Right lobe of liver (tissue), 6 donors: ENCODE results near the gene NFATC1. TPM values are rescaled to one million over a fixed set of nuclear protein-coding genes. Genes with fewer than 3 reads are reported as not detected.

Experiments
- ATAC-seq, 4 donors: fragments of 200-7000 bp; cut with Tn5 transposase; one replicate each; pipeline ENCODE4 v1.9.1; 2020; ENCODE audit warnings: mild to moderate bottlenecking in 4 of 4, moderate library complexity in 4 of 4
- DNase-seq, 3 donors: peaks; one replicate each; pipeline ENCODE4 v3.0.0-alpha.2; 2020
- H3K27ac ChIP-seq, 3 donors: fragments of 200-600 bp; one replicate each; pipeline ENCODE4 v1.8.0; 2022
- H3K27me3 ChIP-seq, 2 donors: fragments of 200-600 bp; one replicate each; pipeline ENCODE4 v1.8.0; 2022
- H3K36me3 ChIP-seq, 4 donors: fragments of 200-600 bp; sonication (generic) in 1 of 4; one replicate each; pipeline versions ENCODE4 v1.5.1 to v1.8.0; 2017 to 2022; ENCODE audit warnings: control low read depth in 1 of 4
- H3K4me1 ChIP-seq, 4 donors: fragments of 200-600 bp; sonication (generic) in 1 of 4; one replicate each; pipeline versions ENCODE4 v1.5.1 to v1.8.0; 2017 to 2022; ENCODE audit warnings: control low read depth in 1 of 4
- H3K4me3 ChIP-seq, 3 donors: fragments of 200-600 bp; one replicate each; pipeline ENCODE4 v1.8.0; 2022
- H3K9me3 ChIP-seq, 4 donors: fragments of 200-600 bp; sonication (generic) in 1 of 4; one replicate each; pipeline versions ENCODE4 v1.5.1 to v1.8.0; 2017 to 2022; ENCODE audit warnings: control low read depth in 1 of 4
- POLR2A ChIP-seq: fragments of 450-650 bp; IDR thresholded peaks from one replicate; pipeline ENCODE4 v1.6.1; 2017; ENCODE audit warnings: antibody characterized with exemption, mild to moderate bottlenecking
- WGBS: methylation state at CpG from one replicate; pipeline ENCODE4 v1.1.6; 2018; ENCODE audit warnings: low coverage, low lambda C conversion rate; ENCODE audit not compliant: insufficient coverage; ENCODE audit errors: missing lambda C conversion rate; 5-methylcytosine and 5-hydroxymethylcytosine counted together
- intact Hi-C, 2 donors: fragments of 100-400 bp; cut with DNase I; formaldehyde crosslinking; loops; one replicate each; pipeline versions ENCODE4 v1.11.2 to v1.14.1; 2022
- total RNA-seq, 6 experiments: library from RNA; depleted of rRNA in 2 of 6; stranded (reverse); fragments of >200 nt in 2 of 6; fragmentation: NEBNext Ultra II Directional in 3 of 6; extraction: Animal tissue kit (Norgen Biotek cat#: 25700) in 3 of 6; gene quantifications; one replicate each; pipeline versions ENCODE4 v1.1.0 to v1.2.4, GENCODE V29; 2016 to 2023
- TF ChIP-seq, protein P1 (sequence below), 4 donors: fragments of 200-600 bp in 3 of 4; fragments of 450-650 bp in 1 of 4; IDR thresholded peaks; one replicate each; pipeline versions ENCODE4 v1.5.1 to v1.8.0; 2016 to 2022; ENCODE audit warnings: antibody characterized with exemption in 4 of 4, mild to moderate bottlenecking in 2 of 4
- donor health status: DM: no; HTN: yes; CAD: no.
- donor health status: DM: no; HTN: no; CAD: no.
- donor health status: DM: no; HTN: no; CAD: no.
- donor health status: DM: no; HTN: yes; CAD: no.
- donor health status: DM: no; HTN: yes; CAD: no.

Gene NFATC1
- total RNA-seq, 6 experiments from 2014 or later: 1.00 to 4.3 (median 2.9) TPM

DNA sequence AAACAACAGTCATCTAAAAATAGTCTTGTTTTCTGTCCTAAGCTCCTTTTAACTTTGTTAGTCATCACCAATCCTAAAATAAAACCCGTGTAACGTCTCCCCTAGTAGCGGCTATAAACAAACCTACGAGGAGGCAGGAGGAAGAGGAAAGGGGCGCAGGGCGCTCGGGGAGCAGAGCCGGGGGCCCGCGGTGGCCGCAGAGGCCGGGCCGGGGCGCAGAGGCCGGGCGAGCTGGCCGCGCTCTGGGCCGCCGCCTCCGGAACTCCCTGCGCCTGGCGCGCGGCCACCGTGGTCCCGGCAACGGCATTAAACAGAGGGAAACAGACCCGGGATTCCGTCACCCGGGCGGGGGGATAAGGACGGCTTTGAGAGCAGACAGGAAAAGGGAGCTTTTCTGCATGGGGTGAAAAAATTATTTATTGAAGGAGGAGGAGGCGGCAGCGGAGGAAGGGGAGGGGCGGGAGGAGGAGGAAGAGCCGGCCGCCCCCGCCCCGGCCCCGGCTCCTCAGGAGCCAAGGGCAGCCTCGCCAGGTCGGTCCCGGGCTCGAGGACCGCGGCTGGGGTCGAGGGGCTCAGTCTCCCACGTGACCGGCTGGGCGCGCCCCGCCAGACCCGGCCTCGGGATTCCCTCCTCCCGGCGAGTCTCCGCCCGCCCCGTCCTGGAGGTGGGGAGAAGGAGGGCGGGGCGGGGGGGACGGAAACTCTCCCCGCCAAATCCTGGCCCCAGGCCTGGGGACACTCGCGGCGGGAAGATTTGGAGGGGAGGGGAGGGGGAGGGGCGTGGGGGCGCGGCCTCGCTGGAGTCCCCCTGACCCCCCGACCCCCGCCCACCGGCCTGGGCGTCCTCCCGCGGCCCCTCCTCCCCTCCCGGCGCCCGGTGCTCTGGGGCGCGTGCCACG lies 1.8 kb upstream of the NFATC1 start:
- H3K4me1 ChIP-seq: peaks cover 0 to 32% (median 11%) of the 10 kb centered on the region in 4 donors
- DNase-seq: peak; percentile 84 to 88 (median 85)
- peaks cover 1 to 9% of the 10 kb centered on the region in 2 donors for H3K27me3 ChIP-seq
- 1% methylated on average over 28 of the region's 83 CpGs for WGBS
- ATAC-seq: peak; percentile 74 to 84 (median 75)
- H3K36me3 ChIP-seq: no peaks in the 10 kb centered on the region
- no peaks in the 10 kb centered on the region for H3K9me3 ChIP-seq
- intact Hi-C loops: no loop called here
- TF ChIP-seq, protein P1, sequence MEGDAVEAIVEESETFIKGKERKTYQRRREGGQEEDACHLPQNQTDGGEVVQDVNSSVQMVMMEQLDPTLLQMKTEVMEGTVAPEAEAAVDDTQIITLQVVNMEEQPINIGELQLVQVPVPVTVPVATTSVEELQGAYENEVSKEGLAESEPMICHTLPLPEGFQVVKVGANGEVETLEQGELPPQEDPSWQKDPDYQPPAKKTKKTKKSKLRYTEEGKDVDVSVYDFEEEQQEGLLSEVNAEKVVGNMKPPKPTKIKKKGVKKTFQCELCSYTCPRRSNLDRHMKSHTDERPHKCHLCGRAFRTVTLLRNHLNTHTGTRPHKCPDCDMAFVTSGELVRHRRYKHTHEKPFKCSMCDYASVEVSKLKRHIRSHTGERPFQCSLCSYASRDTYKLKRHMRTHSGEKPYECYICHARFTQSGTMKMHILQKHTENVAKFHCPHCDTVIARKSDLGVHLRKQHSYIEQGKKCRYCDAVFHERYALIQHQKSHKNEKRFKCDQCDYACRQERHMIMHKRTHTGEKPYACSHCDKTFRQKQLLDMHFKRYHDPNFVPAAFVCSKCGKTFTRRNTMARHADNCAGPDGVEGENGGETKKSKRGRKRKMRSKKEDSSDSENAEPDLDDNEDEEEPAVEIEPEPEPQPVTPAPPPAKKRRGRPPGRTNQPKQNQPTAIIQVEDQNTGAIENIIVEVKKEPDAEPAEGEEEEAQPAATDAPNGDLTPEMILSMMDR (IDR thresholded peaks at IDR 0.05): no peak
- TF ChIP-seq POLR2A: no peak
- H3K4me3 ChIP-seq: peak overlapping the region; percentile 39 to 46 (median 43)
- peak overlapping the region in 2 of 3 donors; percentile 21 to 58 for H3K27ac ChIP-seq

DNA sequence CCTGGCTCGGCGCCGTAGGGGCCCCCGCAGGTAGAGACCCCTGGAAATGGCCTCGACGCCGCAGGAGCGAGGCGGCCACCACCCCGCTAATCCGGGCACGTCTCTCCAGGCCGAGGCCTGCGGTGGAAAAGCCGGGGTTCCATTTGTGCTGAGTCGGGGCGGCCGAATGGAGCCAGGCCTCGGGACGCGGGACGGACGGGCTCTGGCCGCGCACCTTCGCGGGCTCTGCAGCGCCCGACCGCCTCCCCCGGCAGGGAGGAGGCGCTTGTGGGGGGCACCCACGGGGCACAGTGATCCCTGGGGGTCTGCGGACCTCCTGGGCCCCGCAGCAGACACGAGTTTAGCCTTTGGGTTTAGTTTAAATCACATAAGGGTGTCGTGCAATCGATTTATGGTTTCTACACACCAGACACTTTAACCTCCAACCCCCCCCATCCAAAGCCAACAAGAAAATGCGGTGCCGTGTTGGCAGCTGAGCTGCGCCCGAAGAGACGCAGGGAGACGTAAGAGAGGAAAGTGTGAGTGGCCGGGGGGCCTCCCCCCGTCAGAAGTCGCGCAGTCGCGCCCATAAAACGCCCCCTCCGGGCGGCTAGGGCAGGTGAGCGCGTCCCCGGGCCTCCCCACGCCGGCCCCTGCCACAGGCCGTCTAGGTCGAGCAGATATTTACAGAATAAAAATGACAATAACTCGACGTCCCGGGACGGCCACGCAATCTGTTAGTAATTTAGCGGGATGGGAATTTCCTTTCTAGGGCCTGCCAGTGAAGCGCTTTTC lies 1.0 kb upstream of the NFATC1 start:
- H3K27ac ChIP-seq: peak overlapping the region in 2 of 3 donors; percentile 21 to 58
- intact Hi-C loops: no loop called here
- H3K9me3 ChIP-seq: no peaks in the 10 kb centered on the region
- TF ChIP-seq, protein P1 (IDR thresholded peaks at IDR 0.05): no peak
- TF ChIP-seq POLR2A: no peak
- H3K36me3 ChIP-seq: no peaks in the 10 kb centered on the region
- peaks cover 0 to 38% (median 14%) of the 10 kb centered on the region in 4 donors for H3K4me1 ChIP-seq
- 0% methylated on average over 13 of the region's 67 CpGs for WGBS
- peak in 1 of 3 donors; percentile 56 for DNase-seq
- H3K27me3 ChIP-seq: peaks cover 0 to 9% of the 10 kb centered on the region in 2 donors
- H3K4me3 ChIP-seq: peak overlapping the region; percentile 39 to 46 (median 43)
- peak; percentile 10 to 29 (median 22) for ATAC-seq

DNA sequence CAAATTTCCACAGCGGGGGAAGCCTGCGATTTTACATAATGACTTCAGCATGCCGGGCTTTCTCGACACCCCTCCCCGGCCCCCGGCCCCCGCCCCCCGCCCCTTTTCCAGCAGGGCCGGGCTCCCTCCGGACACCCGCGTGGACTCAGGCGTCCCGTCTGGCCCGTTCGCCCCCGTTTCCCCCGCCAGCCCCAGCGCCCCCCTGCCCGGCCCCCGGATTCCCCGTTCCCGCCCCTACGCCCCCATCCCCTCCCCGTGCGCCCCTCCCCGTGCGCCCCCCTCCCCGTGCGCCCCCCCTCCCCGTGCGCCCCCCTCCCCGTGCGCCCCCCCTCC lies 456 bp upstream of the NFATC1 start:
- intact Hi-C loops: no loop called here
- DNase-seq (no peak), ATAC-seq (no peak)
- Histone ChIP-seq H3K9me3 (no peaks in the 10 kb centered on the region), H3K27ac (no peak overlapping the region), H3K4me3 (no peak overlapping the region), H3K27me3 (peaks cover 0 to 9% of the 10 kb centered on the region in 2 donors), H3K4me1 (peaks cover 0 to 40% (median 14%) of the 10 kb centered on the region in 4 donors), H3K36me3 (no peaks in the 10 kb centered on the region)
- 2% methylated on average over 22 of the region's 34 CpGs for WGBS
- TF ChIP-seq, protein P1 (IDR thresholded peaks at IDR 0.05): no peak
- TF ChIP-seq POLR2A: no peak

DNA sequence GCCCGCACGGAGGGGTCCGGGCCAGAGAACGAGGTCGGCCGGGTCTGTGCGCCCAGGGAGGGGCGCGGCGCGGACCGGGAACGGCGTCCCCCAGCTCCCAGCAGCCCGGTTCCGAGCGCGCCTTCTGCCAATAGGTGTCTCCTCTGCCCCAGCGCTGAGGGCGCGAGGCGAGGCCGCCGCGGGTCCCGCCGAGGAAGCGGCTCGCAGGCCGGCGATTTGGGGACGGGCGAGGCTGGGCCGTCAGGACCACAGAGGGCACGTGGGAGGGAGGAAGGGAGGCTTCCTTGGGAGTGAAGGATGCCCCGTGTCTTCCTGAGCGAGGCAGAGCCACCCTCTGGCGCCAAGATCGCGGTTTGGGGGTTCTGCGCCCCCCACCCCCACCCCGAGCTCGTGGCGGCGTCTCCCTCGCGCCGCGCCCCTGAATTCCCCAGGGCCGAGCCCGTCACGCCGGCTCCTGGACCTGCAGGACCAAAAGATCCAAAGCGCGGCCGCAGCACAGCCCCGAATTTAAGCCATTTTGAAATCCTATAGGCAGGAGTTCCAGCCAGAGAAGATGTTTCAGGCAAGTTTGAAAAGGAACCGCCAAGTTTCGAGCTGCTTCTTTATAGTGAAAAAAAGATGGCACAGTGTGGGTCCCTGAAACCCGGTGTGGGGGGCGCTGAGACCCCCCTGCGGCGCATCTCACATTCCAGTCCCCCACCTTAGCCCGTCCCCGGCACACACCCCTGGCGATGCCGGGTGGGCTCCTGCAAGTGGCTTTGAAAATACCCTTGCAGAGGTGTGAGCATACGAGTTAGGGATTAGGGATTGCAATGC lies 909 bp downstream of the NFATC1 start:
- intact Hi-C loops: no loop called here
- peaks cover 0 to 9% of the 10 kb centered on the region in 2 donors for H3K27me3 ChIP-seq
- DNase-seq (peak in 2 of 3 donors; percentile 60 to 70), ATAC-seq (peak in 3 of 4 donors; percentile 7 to 11 (median 10))
- H3K4me1 ChIP-seq: peaks cover 0 to 40% (median 14%) of the 10 kb centered on the region in 4 donors
- H3K9me3 ChIP-seq: no peaks in the 10 kb centered on the region
- TF ChIP-seq POLR2A: no peak
- TF ChIP-seq, protein P1 (IDR thresholded peaks at IDR 0.05): no peak
- no peaks in the 10 kb centered on the region for H3K36me3 ChIP-seq
- peak overlapping the region in 2 of 3 donors; percentile 32 to 48 for H3K4me3 ChIP-seq
- peak overlapping the region in 2 of 3 donors; percentile 13 to 38 for H3K27ac ChIP-seq
- WGBS: 8% methylated on average over 16 of the region's 68 CpGs
